PC-3 (cell line): ENCODE data around the gene UBR3. TPM values are rescaled to one million over a fixed set of nuclear protein-coding genes. Genes with fewer than 3 reads are reported as not detected.

Experiments used
- ATAC-seq: fragments of 200-7000 bp; cut with Tn5 transposase; 2 replicates; pipeline ENCODE4 v1.9.1; 2020; ENCODE audit warnings: mild to moderate bottlenecking, moderate library complexity
- BruUV-seq: library from RNA; stranded (reverse); fragments of 400-500 nt; replicated peaks from 2 replicates; lab custom pipeline; 2021; lab: Mats Ljungman, UMichigan
- CTCF ChIA-PET: fragments of 300-600 bp; sonication (Branson Sonifier 250); formaldehyde crosslinking; loops from one replicate; lab custom pipeline; 2022; ENCODE audit warnings: antibody characterized with exemption; lab: Charles Lee
- POLR2A ChIA-PET: fragments of 300-600 bp; sonication (Branson Sonifier 250); formaldehyde crosslinking; loops from one replicate; lab custom pipeline; 2022; ENCODE audit warnings: antibody characterized with exemption; ENCODE audit not compliant: unreplicated experiment; lab: Charles Lee
- DNase-seq: peaks from one replicate; pipeline ENCODE4 v3.0.0-alpha.2; 2015
- H2AFZ ChIP-seq: fragments of 300-600 bp; sonication (generic); 2 replicates; pipeline ENCODE4 v1.6.0; 2016; ENCODE audit warnings: antibody characterized with exemption, low read length
- H3F3A ChIP-seq: fragments of 300-600 bp; sonication (generic); one replicate; pipeline ENCODE4 v1.6.0; 2017; ENCODE audit warnings: antibody characterized with exemption, low read length, control low read depth, mild to moderate bottlenecking; ENCODE audit not compliant: unreplicated experiment
- H3K27ac ChIP-seq: fragments of 300-600 bp; sonication (generic); 2 replicates; pipeline ENCODE4 v1.5.1; 2016; ENCODE audit warnings: mild to moderate bottlenecking, low read length
- H3K27me3 ChIP-seq: fragments of 300-600 bp; sonication (generic); 2 replicates; pipeline ENCODE4 v1.6.1; 2016; ENCODE audit warnings: low read length, mixed read lengths
- H3K36me3 ChIP-seq: fragments of 300-600 bp; sonication (generic); 2 replicates; pipeline ENCODE4 v1.6.1; 2016; ENCODE audit warnings: low read depth, mixed run types, low read length, mixed read lengths
- H3K4me1 ChIP-seq: fragments of 300-600 bp; sonication (generic); 2 replicates; pipeline ENCODE4 v1.5.1; 2016; ENCODE audit warnings: low read length; ENCODE audit not compliant: insufficient read depth
- H3K4me2 ChIP-seq: fragments of 300-600 bp; sonication (generic); 2 replicates; pipeline ENCODE4 v1.6.0; 2016; ENCODE audit warnings: low read length
- H3K4me3 ChIP-seq: fragments of 300-600 bp; sonication (generic); 2 replicates; pipeline ENCODE4 v1.5.1; 2016; ENCODE audit warnings: mild to moderate bottlenecking, low read length, mixed read lengths
- H3K79me2 ChIP-seq: fragments of 300-600 bp; sonication (generic); 2 replicates; pipeline ENCODE4 v1.6.1; 2017; ENCODE audit warnings: low read length, mixed read lengths
- H3K9ac ChIP-seq: fragments of 300-600 bp; sonication (generic); 2 replicates; pipeline ENCODE4 v1.6.0; 2016; ENCODE audit warnings: mild to moderate bottlenecking, low read length
- H3K9me2 ChIP-seq: fragments of 300-600 bp; sonication (generic); replicated peaks from 2 replicates; pipeline ENCODE4 v1.6.1; 2016; ENCODE audit warnings: mixed run types, low read length, mixed read lengths
- H3K9me3 ChIP-seq: fragments of 300-600 bp; sonication (generic); 2 replicates; pipeline ENCODE4 v1.6.1; 2016; ENCODE audit warnings: low read length, mixed read lengths
- H4K20me1 ChIP-seq: fragments of 300-600 bp; sonication (generic); 2 replicates; pipeline ENCODE4 v1.6.1; 2016; ENCODE audit warnings: low read length, mixed read lengths
- CTCF ChIP-seq: fragments of 300-600 bp; sonication (generic); conservative IDR thresholded peaks from 2 replicates; pipeline ENCODE4 v1.5.1; 2017; ENCODE audit warnings: antibody characterized with exemption, low read depth, mild to moderate bottlenecking, low read length
- EZH2 ChIP-seq: fragments of 300-600 bp; sonication (generic); IDR thresholded peaks from one replicate; pipeline ENCODE4 v1.6.1; 2017; ENCODE audit warnings: antibody characterized with exemption, mild to moderate bottlenecking, low read length; ENCODE audit not compliant: unreplicated experiment
- EZH2phosphoT487 ChIP-seq: fragments of 300-600 bp; sonication (generic); IDR thresholded peaks from 2 replicates; pipeline ENCODE4 v1.6.1; 2018; ENCODE audit warnings: mild to moderate bottlenecking, antibody characterized with exemption, low read length, borderline replicate concordance
- intact Hi-C: fragments of 100-400 bp; cut with micrococcal nuclease; formaldehyde crosslinking; loops from 2 replicates; pipeline ENCODE4 v1.9.0; 2023
- total RNA-seq: library from RNA; depleted of rRNA; stranded (reverse); fragments of >200 nt; gene quantifications from 2 replicates; pipeline ENCODE4 v1.2.3, GENCODE V29; 2014

Gene UBR3
- total RNA-seq, 1 experiment from 2014 or later: 30.9 TPM

- CTCF ChIA-PET: no interaction called here
- ATAC-seq: peak; percentile 95
Observed at GRCh38 chr2:170039401-170040172, 212.3 kb downstream of the UBR3 start.

GRCh38 chr2:170044751-170045478 is 217.7 kb downstream of the UBR3 start:
- Histone ChIP-seq H3K79me2 (no peaks in the 10 kb centered on the region), H3K27ac (no peak overlapping the region), H3K27me3 (no peaks in the 10 kb centered on the region), H3K9me3 (no peaks in the 10 kb centered on the region), H2AFZ (no peak overlapping the region), H3K4me1 (no peaks in the 10 kb centered on the region), H3K9me2 (no peaks in the 10 kb centered on the region), H3K9ac (no peak overlapping the region), H3K4me3 (no peak overlapping the region), H4K20me1 (no peaks in the 10 kb centered on the region), H3K4me2 (no peak overlapping the region), H3F3A (no peaks in the 10 kb centered on the region), H3K36me3 (peaks cover 12% of the 10 kb centered on the region; the same call in 1 of the 2 replicates)
- CTCF ChIA-PET: no interaction called here
- TF ChIP-seq EZH2phosphoT487 (no peak), CTCF (no peak), EZH2 (no peak)
- DNase-seq (no peak), ATAC-seq (no peak)
- POLR2A ChIA-PET: no interaction called here
- intact Hi-C loops: no loop called here
- BruUV-seq: no TSS peak

More at GRCh38 chr2:170039401-170040172, 212.3 kb downstream of the UBR3 start:
- no peaks in the 10 kb centered on the region for H3K79me2 ChIP-seq
- no peak overlapping the region for H3K9ac ChIP-seq
- POLR2A ChIA-PET: no interaction called here
- no peaks in the 10 kb centered on the region for H3K27me3 ChIP-seq
- H2AFZ ChIP-seq: no peak overlapping the region
- H3K9me2 ChIP-seq: no peaks in the 10 kb centered on the region
- H3K4me3 ChIP-seq: no peak overlapping the region
- H4K20me1 ChIP-seq: no peaks in the 10 kb centered on the region
- intact Hi-C loops: no loop called here
- H3K27ac ChIP-seq: no peak overlapping the region
- BruUV-seq: no TSS peak
- H3K9me3 ChIP-seq: no peaks in the 10 kb centered on the region
- H3K4me1 ChIP-seq: peaks cover 12% of the 10 kb centered on the region; the same call in 1 of the 2 replicates
- TF ChIP-seq EZH2phosphoT487: no peak
- TF ChIP-seq EZH2: no peak
- TF ChIP-seq CTCF: no peak
- DNase-seq: peak; percentile 47
- H3K36me3 ChIP-seq: peaks cover 12% of the 10 kb centered on the region; the same call in 1 of the 2 replicates
- H3K4me2 ChIP-seq: 0 out of 2 replicates have a peak overlapping the region, but pooled peaks have one; percentile 14
- no peaks in the 10 kb centered on the region for H3F3A ChIP-seq
